ENCODE measurements around the gene MLYCD.

Gene MLYCD

DNA sequence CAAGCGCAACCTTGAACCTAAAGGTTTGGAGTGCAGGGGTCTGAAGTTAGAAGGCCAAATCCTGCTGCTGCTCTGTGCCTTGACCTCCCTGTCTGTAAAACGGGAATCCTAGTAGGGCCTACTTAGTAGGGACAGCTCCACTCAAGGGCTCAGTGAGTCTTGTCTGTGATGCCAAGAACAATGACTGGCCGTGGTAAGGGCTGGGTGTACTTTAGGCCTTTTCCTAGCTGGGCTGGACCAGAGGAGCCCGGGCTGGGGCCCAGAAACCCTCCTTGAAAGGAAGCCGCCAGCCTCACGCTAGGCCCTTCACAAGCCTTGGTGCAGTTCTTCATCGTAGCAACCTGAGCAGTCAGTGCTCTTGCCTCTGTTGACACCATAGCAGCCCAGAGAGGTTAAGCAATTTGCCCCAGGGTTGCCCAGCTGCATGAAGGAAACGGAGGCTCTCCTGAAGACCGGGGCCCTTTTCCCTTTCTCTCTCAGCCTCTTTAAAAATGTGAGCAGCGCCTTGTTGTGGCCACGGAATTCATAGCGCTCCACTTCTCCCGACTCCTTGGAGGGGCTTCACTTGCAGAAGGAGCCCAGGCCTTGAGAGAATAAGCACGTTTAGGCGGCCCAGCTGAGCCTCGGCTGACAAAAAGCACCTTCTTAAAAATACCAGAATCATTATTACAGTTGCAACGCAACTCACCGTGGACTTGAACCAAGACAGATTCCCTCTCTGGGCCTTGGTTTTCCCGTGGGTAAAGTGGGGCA is 73.5 kb downstream of the MLYCD start:
- DNase-seq, result no peak

GRCh38 chr16:83973077-83973476 is 74.2 kb downstream of the MLYCD start:
- no peak for DNase-seq

DNA sequence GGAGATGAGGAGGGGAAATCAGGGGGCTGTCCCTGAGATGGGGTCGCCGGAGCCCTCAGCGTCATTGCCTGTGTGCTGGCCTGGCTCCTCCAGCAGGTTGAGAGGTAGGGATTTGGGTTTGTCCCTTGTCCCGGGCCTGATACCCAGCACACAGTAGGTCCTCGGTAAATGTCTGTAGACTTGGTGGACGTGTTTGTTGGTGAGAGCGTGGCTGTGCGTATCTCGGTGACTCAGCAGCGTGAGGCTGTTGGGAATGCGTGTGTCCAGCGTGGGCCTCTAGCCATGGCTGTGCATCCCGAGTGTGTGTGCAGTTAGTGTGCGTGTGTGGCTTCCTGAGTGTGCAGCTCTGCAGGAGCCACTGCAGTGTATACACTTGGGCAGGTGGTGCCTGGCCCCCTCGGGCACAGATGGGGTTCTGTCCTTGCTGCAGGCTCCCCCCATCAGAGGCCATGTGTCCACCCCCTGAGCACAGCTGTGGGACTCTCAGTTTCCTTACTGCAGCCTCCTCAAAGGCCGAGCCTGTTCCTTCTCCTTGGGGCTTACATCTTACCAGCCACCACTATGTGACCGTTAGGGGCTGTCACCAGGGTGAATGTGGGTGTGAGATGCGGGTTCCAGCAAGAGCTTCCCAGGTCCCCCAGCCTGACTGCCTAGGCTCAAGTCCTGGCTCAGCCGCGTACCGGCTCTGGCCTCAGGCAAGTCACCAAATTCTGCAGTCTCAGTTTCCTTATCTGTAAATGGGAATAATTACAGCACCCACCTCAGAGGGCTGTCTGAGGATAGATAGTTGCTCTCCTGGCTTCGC is 74.9 kb downstream of the MLYCD start:
- DNase-seq, result no peak

DNA sequence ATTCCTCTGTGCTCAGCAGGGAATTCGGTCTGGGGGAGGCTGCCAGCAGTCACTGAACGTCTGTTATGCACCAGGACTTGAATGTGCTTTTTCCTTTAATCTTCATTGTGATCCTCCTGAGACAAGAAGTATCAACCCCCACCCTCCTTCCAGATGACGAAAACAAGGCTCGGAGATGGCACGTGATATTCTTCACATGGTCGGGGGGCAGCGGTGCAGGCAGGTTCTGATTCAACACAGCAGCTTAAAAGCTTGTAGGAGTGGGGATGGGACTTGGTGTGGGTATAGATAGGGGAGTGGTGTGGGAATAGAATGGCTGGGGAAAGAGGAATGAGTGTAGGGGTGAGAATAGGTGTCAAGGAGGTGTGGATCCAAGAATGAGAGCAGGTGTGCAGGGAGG is 75.6 kb downstream of the MLYCD start:
- DNase-seq, result no peak

GRCh38 chr16:83975590-83976260 is 76.8 kb downstream of the MLYCD start:
- DNase-seq, result no peak
